CMK (cell line): ENCODE measurements around the gene MYBPH.
A peak's percentile ranks its signal among the peaks of the same experiment; 100 is the strongest.

Experiments
- DNase-seq: peaks from one replicate; pipeline ENCODE4 v3.0.0-alpha.2; 2010; ENCODE audit warnings: low read depth

The MYBPH gene

GRCh38 chr1:203129501-203130231 lies 46.0 kb downstream of the MYBPH start:
- no peak for DNase-seq

- no peak for DNase-seq
Observed at GRCh38 chr1:203128716-203129500, 46.7 kb downstream of the MYBPH start.

- no peak for DNase-seq
Observed at GRCh38 chr1:203128431-203128715, 47.3 kb downstream of the MYBPH start.

GRCh38 chr1:203127666-203128430 lies 47.8 kb downstream of the MYBPH start, which contains the start of gene ADORA1:
ADORA1 (plus strand) TSS chr1:203127726; CDS start chr1:203128842, 1,116 bp downstream.
- DNase-seq = no peak

DNA sequence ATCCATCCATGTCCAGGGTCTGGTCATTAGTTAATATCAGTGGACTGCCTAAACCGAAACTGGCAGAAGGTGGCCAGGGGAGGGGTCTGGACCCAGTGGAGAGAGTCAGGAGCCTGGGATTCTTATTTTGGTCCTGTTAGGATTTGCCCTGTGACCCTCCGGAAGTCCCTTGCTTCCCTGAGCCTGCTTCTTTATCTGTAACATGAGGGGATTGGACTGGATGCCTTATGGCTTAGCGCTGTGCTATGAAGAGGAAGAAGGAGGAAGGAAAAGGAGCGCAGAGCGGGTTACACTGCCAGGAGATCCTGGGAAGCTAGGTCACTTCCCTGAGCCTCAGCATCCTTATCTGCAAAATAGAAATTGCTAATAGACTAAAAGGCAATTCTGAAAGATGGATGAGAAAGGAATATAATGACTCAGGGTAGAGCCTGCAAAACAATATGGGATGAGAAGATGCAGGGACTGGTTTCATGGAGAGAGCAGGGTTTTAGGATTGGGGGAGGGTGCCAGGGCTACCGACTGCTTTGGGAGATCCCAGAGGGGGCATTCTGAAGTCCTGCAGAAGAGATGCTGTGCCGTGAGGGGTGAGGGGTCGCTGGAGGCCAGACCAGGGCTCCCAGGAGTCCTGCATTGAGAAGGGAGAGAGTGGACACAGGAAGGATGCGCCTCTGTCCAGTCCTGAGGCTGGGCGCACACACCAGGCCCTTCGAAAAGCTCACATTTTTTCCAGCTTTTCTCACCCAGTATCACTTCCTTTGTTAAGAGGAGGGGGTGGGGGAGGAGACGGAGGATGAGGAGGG lies 48.6 kb downstream of the MYBPH start:
- DNase-seq = no peak

DNA sequence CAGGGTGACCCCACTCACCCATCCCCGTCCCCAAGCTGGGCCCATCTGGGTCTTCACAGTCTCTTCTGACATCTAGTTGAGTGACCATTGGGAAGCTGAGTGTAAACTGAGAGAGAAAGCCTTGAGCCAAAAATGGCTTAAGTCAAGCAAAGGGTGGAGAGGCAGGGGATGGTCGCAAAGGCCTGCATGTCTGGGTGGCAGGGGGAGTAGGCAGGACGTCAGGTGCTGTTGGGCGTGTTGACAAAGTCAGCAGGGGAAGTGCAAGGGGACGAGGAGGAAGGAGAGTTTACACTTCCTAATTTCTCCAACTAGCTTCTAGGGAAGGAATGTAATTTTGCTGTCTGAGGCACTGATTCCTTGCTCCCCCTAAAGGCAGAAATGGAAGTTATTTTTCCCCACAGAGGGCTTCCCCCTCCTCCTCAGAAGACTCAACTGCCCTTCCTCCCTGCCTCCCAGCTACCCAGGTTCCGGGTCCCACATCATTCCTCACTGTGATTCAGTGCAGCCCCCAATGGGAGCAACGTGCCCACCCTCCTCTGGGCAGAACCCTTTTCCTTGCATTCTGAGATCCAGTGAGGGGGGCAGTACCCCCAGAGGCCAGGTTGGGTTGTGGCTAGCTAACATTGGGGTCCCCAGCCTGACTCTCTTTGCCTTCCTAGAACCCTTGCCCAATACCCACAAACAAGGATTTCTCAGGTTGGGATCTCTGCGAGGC lies 49.3 kb downstream of the MYBPH start:
- DNase-seq = no peak

DNA sequence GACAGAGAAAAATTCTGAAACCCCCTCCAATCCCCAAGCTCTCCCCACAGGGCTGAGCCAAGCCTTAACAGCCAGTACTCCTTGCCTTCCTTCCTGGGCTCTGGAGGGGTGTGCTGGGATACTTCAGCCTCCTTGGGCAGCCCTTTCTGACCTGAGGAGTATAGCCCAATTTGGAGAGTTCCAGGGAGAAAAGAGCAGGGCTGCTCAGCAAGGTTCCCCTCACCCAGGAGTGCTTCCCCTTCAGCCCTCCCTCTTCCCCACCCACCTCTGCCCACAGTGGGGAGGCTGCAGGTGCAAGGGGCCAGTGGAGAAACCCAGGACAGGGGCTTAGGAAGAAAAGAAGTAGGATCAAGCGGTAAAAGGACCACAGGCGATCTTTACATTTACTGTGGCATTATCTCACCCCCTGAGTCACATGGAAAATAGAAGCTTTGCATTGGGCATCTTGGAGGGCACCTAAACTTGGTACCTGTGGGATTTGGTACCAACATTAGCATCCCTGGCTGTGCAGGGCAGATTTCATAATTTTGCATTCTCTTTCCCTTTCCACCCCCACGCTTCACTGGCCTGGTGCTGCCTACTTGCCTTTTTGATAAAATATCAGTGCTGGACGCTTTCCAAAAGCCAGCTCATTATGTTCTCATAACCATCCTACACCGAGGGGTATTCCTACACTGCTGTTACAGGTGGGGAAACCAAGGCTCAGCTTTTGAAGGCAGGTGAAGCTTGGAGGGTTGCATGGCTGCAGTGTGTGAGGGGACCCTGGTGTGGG lies 50.9 kb downstream of the MYBPH start:
- DNase-seq = no peak

- no peak for DNase-seq
Observed at GRCh38 chr1:203124011-203124410, 51.6 kb downstream of the MYBPH start.

GRCh38 chr1:203122159-203122558 lies 53.5 kb downstream of the MYBPH start:
- DNase-seq = no peak

DNA sequence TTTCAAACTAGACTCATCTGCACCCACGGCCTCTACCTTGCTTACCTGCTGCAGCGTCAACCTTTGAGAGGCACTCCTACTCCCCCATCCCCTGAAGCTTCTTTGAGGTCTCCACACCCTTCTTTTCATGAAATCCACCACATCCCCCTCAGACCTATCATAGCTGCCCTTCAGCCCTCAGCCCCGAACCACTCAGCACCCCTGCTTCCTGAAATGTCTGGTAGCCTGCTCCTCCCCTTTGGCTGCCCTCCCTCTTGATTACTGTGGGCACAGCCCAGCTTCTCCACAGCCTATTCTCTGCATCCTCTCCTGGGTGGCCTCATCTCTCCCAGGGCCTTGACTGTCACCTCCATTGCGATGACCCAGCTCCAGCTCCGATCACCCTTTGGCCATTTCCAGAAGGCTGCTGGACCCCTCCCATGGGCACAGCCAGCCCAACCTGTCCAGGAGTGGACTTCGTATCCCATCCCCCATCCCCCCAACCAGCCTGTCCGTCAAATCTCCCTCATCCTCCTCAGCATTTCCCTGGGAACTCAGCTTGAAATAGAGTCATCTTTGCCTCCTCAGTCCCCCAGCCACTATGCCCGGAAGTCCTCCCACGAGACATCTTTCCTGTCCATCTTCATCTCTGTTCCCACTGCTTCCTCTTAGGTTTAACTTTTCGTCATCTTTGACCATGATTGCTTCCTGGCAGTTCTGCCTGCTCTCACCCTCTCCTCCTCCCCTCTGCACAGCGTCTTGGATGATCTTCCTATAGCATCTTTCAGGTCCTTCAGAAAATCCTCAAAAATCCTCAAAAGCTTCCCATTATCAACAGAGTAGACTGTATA lies 54.2 kb downstream of the MYBPH start:
- DNase-seq = peak; percentile 81

DNA sequence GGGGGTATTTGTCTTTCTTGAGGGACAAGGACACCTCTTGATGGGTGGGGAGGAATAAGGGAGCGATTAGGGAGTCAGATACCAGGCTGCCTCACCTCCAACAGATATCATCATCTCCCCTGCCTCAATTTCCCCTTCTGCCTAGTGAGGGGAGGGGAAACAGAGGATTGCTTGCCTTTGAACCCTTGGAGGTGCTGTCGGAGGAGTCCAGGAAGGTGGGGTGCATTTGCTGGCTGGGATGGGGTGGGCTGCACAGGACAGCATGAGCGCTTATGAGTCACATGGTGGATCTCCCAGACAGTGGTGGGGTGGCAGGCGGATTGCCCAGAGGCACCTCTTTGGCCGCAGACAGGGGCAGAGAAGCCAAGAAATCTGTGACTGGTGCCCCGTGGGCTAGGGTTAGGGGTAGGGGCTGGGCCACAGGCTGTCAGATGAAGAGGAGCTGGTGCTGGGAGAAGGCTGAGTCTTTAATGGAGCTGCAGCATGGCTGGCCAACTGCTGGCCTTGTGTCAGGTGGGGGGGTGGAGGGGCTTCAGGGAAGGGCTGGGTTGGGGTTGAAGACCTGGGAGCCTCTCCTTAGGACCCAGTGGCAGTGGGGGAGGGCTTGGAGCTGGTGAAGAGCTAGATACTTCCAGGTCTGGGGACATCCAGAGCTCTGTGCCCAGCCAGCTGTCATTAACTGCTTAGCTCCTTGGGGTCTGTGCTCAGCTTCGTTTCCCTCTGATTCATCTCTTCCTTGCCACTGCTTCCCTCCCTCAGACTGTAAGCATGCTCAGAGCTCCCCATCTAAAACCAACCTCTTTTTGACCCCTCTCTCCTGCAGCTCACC lies 55.1 kb downstream of the MYBPH start:
- DNase-seq = no peak
